Measurements from ENCODE around the gene SH3BP5L.
"Not testable (repeated sequence)": the region's sequence is repeated elsewhere in the genome, so short reads cannot be mapped to it uniquely, and the experiment has no call there.

The SH3BP5L gene

DNA sequence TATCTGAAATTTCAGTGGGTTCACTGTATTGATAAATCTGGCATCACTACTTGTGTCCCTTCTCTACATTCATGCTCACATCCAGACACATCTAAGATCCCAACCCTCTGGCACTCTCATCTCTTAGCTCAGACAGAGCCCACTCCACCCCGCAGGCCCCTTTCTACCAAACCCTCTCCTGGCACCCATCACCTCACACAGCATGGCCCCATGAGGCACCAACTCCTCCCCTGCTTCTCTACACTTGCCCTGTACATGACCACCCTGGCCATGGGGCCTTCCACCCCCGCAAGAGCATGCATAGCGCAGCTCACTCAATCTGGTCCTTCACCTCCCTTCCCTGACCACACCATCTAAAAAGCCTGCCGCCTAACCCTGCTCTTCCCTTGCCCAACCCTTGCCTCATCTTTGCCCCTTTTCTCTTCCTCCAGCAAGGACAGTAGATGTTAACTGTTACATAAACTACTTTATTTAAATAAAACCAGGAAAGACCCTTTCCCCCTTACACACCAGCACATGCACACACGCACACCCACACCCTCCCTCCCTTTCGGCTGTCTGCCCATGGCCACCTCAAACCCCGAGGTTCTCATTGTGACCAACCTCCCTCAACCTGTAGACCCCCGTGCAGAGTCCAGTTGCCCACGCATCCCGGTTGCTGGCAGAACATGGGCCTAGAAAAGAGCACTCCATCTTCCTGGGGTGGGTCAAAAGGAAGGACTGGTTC is 15.6 kb downstream of the SH3BP5L start:
- no peak for DNase-seq (ENCODE audit: low read depth)

DNA sequence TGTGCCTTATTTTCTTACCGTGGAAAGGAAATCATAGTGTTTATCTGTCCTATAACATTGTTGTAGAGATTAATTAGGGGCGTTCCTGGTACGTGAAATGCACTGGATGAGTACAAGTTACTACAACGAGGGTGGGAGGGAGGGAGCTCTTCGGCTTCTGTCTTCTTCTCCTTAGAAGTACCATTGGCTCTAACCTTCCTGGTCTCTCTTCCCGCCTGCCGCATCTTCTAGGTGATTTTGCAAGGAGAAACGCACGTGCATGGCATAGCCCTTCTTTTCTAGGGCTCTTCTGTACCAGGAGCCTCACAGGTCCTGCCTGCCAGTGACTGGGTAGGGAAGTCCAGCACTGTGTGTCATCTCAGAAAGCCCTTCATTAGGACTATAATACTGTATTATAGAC is 16.8 kb downstream of the SH3BP5L start:
- DNase-seq (ENCODE audit: low read depth): no peak

DNA sequence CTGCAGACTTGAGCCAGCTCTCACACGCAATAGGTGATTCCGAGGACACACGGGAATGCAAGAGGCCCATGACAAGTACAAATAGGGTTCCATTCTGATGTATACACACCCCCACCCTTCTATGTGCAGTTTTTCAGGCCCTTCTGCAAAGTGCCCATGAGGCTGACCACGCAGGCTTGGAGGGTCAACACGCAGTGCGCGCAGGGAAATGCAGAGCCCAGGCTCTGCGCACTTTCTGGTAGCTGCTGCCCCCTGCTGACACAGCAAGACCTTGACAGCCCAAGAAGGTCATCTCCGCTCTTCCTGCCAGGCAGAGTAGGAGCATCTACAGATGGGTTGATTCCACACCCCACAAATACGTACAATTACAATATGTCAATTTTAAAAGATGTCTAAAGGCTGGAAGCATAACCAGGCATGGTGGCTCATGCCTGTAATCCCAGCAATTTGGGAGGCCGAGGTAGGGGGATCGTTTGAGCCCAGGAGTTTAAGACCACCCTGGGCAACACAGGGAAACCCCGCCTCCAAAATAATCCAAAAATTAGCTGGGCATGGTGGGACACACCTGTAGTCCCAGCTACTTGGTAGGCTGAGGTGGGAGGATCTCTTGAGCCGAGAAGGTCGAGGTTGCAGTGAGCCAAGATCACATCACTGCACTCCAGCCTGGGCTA is 18.5 kb downstream of the SH3BP5L start:
- DNase-seq (ENCODE audit: low read depth): peak; percentile 48

DNA sequence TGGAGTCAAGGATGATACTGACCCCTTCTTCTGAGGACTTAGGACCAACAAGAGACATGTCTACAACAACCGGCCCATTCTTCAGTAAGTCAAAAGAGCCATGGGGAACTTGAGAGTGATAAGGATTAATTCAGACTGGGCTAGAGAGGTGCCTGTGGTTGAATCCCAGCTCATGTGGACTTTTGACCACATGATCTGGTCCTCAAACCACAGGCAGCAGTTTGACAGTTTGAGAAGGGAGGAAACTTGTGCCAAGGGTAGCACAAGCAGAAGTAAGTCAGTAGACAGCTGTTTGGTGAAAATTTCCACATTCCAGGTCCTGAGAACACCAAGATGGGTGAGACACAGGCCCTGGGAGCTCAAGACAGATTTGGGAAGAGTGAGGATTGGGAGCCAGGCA is 19.8 kb downstream of the SH3BP5L start:
- peak; percentile 10 for DNase-seq (ENCODE audit: low read depth)

DNA sequence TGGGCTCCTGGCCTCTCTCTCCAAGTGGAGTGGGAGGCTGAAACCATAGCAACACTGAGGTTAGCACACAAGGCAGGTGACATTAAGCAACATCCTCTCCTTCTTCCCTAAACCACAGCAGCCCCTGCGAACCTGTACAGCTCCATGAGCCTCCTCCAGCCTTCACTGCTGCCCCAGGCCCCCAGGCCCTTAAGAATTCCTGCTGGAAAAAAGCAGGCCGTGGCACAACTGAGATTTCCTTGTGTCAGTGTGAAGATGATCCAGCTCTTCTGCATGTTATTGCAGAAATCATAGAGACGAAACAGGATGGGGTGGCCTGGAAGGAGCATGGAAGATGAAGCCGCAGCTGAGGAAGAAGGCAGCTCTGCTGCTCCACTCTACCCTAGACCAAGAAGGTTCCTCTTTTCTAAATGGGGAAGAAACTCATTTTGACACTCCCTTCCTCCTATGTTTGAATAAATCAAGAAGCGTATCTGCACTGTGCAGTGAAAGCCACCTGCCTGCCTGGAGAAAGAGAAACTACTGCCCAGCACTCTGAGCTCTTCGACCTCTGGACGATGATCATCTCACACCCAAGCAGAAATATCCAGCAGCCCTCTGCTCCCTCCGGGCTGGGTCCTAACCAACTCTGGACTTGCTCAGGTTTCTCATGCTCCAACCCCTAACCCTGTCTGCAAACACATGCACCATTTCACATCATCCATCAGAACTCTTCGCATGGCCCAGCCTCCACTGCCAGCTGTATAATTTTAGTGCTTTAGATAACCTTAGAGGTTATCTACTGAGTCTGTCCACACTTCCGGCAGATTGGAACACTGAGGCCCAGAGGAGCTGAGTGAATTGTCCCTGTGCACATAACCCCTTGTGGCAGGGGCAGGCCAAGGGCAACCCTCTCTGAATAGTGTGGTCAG is 20.7 kb downstream of the SH3BP5L start:
- no peak for DNase-seq (ENCODE audit: low read depth)

DNA sequence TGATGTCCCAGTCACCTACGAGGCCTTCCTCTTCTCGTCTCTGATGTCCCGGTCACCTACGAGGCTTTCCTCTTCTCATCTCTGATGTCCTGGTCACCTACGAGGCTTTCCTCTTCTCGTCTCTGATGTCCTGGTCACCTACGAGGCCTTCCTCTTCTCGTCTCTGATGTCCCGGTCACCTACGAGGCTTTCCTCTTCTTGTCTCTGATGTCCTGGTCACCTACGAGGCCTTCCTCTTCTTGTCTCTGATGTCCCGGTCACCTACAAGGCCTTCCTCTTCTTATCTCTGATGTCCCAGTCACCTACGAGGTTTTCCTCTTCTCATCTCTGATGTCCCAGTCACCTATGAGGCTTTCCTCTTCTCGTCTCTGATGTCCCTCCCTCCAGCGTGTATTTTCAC is 22.2 kb downstream of the SH3BP5L start:
- not testable (repeated sequence) for DNase-seq (ENCODE audit: low read depth)

DNA sequence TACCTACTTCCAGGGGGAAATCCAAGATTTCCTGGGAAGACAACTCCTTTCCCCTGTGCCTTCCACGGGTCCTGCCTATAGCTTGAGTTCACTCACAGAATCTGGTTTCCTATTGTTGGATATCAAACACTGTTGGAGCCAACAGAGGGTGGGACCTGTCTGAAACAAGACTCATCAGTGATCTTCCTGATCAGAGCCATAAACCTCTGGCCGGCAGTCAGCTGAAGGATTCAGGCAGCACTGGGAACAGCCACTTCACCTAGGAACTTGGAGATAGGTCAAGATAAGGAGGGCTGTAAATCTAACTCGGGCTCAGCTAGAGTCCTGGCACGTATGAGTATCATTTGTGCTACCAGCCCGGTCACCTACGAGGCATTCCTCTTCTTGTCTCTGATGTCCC is 23.3 kb downstream of the SH3BP5L start:
- no peak for DNase-seq (ENCODE audit: low read depth)

DNA sequence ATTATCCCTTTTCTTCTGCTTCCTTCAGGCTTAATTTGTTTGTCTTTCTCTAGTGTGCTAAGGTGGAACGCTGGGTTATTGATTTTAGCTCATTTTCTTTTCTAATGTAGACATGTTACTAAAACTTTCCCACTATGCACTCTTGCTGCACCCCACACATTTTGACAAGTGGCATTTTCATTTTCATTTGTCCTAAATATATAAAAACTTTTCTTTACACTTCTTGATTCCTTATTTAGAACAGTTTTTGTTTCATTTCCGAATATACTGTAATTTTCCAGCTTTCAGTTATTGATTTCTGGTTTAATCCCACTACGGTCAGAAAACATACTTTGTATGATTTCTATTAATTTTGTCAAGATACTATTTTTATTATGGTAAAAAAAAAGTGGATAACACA is 25.3 kb downstream of the SH3BP5L start:
- DNase-seq (ENCODE audit: low read depth): no peak

DNA sequence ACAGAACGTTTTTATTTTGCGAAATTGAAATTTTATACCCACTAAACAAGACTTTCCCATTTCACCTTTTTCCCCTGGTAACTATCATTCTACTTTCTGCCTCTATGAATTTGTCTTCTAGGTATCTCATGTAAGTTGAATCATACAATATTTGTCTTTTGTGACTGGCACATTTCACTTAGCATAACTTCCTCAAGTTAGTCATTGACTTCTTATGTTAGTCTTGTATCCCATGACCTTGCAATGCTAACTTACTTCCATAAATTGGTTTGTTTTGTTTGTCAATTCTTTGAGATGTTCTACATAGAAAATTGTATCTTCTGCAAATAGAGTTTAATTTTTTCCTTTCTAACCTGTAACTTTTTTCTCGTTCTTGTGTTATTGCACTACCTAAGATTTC is 26.9 kb downstream of the SH3BP5L start:
- DNase-seq (ENCODE audit: low read depth): no peak

DNA sequence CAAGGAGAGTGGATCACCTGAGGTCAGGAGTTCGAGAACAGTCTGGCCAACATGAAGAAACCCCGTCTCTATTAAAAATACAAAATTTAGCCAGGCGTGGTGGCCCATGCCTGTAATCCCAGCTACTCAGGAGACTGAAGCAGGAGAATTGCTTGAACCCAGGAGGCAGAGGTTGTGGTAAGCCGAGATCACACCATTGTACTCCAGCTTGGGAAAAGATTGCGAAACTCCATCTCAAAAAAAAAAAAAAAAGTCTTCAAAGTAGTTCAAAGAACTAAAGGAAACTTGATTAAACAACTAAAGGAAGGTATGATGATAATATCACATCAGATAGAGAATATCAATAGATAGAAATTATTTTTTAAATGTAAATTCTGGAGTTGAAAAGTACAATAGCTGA is 31.1 kb downstream of the SH3BP5L start:
- not testable (repeated sequence) for DNase-seq (ENCODE audit: low read depth)

DNA sequence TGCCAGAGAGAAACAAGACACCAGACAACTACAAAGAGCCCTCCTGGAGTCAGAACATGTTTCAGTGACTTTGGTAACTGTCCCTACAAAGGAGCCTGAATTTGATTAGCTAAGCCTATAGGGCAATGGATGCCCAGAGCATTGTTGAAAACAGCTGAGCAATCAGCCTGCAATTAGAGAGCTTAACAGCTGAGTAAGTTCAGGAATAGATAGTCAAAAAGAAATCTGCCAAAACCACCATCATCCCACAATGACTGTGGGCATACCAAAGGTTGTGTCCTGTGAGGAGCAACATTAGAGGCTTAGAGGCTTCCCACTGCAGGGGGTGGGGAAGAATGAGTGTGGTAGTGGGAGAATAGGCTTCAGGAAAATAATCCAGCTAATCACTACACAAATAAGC is 32.1 kb downstream of the SH3BP5L start:
- no peak for DNase-seq (ENCODE audit: low read depth)

DNA sequence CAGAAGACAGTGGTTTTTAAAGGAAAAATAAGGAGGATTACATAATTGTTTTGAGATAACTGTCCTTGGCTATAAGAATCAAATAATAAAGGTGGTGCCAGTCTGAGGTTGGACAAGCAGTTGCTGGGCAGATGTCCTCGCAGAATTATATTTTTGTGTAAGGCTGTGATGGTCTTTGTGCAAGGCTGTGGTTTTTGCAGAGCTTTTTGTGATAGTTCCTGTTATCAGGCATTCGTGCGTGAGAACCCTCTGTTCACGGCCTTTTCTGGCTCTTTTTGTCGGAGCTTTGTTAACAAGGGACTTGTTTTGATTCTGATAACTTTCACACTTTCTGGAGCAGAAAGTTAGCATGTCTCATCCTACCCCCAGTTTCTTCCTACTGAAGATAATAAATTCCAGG is 33.4 kb downstream of the SH3BP5L start:
- DNase-seq (ENCODE audit: low read depth): no peak

DNA sequence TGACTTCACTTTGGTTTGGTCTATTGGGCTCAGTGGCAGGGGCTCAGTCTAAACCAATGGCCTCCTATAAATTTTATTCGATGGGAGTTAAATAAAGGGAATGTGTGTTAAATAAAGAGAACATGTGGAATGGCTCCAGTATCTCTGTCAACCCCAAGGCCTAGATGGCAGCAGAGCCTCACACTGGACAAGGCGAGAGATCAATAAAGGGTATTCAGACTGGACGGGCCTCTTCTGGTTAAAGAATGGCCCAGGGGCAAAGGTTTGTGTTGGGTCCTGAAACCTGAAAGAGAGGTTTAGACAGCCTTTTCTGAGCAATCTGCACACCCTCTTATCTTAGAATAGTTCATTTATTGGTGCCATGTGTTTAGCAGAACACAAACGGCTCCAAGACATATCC is 34.7 kb downstream of the SH3BP5L start:
- DNase-seq (ENCODE audit: low read depth): no peak

DNA sequence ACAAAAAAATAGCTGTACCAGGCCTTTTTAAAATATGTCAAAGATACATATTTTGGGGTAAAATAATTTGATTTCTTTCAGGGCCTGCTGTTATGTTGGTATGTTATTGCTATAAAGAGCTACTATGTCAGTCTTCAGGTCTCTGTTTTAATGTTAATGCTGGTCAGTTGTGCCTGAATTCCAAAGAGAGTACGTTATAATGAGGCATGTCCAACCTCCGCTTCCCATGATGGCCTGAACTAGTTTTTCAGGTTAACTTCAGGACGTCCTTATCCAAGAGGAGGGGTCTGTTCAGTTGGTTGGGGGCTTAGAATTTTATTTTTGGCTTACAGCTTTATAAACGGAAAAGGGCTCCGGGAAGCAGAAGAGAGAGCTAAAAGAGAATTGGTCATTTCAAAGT is 35.3 kb downstream of the SH3BP5L start:
- no peak for DNase-seq (ENCODE audit: low read depth)

DNA sequence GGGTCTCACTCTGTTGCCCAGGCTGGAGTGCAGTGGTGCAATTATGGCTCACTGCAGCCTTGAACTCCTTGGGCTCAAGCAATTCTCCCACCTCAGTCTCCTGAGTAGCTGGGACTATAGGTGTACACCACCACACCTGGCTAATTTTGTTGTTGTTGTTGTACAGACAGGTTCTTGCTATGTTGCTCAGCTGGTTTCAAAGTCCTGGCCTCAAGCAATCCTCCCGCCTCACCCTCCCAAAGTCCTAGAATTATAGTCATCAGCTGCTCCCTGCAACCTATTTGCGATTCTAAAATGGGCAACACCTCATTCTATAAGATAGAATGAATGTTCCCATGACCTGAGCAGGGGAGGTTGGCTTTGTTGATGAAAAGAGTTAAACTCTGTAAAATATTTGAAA is 36.4 kb downstream of the SH3BP5L start:
- DNase-seq (ENCODE audit: low read depth): not testable (repeated sequence)

DNA sequence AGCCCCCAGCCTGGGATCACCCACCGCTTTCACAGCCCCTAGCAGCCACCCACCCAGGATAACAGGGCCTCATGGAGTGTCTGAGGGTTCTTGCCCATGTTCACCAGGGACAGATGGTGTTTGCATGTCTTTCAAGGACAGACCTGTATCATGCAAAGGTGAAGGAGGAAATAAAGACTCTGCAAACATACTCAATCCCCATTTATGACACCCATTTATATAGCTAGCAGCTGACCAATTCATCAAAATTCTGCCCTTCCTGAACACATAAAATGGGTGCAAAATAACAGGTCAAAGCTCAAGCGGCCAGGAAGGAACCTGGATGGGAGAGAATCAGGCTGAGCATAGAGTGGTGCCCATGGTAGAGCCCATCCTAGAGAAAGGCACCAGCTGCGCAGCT is 37.4 kb downstream of the SH3BP5L start:
- DNase-seq (ENCODE audit: low read depth): no peak

DNA sequence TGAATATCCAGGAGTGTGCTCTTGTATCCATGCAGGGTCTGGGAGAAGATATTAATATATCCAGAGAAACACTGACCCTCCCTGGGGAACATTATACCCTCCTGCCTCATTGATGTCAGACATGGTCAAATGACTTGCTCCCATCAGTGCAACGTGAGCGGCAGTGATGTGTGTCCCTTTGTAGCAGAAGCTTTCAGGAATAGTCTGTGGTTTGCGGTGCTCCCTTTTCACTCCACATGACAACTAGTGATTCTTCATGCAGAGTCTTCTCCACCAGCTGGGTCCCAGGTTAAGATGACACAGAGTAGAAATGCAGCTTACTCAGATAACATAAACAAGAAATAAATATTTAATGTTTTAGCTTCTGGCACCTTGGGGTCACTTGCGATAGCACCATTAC is 38.3 kb downstream of the SH3BP5L start:
- DNase-seq (ENCODE audit: low read depth): no peak

DNA sequence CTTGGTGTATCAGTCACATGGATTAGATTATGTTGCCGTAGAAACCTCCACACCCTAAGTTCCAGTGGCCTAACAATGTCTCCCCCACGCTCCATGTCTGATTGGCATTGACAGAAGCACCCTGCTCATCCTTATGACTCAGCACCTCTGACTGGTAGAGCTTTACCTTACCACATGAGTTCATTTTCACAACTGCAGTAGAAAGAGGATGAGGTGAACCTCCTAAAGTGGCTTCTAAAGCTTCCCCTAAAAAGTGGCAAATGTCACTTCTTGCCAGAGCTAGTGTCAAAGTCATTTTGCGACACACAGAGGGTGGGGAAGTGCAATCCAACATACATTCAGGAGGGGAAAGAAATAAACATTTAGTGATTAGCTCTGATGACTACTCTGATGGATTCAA is 39.6 kb downstream of the SH3BP5L start:
- DNase-seq (ENCODE audit: low read depth): no peak

DNA sequence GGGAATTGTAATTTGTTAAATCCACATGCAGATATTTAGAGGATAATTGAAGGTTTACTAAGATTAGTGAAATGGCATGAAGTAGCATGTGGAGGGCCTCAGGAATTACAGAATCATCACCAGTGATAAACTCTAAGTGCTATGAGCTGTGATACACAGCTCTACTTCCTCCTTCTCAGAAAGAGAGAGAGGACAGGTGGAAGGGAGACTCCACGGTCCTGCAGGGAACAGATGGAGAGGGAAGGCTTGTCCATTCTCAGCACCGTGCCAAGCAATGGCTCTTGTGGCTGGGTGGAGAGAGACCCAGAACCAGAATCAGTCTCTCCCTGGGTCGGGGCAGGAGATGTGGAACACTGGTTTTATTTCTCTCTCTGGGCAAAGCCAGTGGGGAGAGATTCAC is 42.3 kb downstream of the SH3BP5L start:
- DNase-seq (ENCODE audit: low read depth): no peak

DNA sequence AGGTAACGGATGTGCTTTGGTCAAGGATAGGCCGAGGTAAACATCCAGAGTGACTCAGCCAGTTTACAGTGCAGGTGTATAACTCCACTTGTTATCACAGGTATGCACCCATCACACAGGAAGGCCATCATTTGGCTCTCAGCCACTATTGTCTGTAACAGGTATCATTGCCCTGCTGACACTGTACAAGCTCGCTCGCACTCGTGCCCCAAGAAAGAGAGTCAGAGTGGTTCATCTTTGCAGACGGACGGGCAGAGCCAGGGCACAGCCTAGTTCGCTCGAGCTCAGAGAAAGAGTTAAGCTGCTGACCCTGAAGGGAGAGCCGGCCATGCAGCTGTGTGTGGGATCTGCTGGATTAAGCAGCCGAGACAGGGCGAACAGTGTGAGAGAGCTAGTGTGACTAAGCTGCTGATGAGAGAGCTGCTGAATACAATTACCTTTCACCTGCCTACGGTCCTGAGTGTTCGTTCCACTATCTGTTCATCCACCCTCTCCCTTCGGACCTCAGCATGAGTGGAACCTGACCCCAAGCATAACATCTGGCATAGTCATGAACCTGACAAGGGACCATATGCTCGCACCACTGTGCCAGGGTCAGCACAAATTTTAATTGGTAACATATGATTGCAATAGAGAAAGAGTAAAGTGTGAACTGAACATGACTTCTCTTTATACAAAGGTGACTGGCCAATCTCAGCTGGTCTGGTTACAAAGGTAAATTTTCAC is 43.1 kb downstream of the SH3BP5L start:
- no peak for DNase-seq (ENCODE audit: low read depth)

DNA sequence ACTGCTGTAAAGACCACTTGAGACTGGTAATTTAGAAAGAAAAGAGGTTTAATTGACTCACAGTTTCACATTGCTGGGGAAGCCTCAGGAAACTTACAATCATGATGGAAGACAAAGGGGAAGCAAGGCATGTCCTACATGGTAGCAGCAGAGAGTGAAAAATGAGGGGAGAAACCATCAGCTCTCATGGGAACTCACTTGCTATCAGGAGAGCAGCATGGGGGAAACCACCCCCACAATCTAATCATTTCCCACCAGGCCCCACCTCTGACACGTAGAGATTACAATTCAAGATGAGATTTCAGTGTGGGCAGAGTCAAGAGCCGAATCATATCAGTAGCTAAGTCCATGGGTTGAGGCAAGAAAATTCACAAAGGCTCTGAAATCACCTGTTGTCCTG is 46.4 kb downstream of the SH3BP5L start:
- DNase-seq (ENCODE audit: low read depth): no peak

DNA sequence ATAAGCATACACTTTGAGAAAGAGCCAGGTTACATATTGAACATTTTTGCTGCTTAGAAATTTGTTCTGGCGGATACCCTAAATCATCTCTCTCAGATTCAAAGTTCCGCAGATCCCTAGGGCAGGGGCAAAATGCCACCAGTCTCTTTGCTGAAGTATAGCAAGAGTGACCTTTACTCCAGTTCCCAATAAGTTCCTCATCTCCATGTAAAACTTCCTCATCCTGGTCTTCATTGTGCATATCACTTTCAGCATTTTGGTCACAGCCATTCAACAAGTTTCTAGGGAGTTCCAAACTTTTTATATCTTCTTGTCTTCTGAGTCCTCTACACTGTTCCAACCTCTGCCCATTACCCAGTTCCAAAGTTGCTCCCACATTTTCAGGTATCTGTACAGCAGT is 46.8 kb downstream of the SH3BP5L start:
- no peak for DNase-seq (ENCODE audit: low read depth)

Data from EH (cell line).